SK-N-MC (cell line): Measurements from ENCODE around the gene PRRT4.

Experiments used
- EZH2 ChIP-seq: fragments of 200-600 bp; sonication (generic); IDR thresholded peaks from one replicate; pipeline ENCODE4 v1.6.1; 2017; ENCODE audit warnings: antibody characterized with exemption
- POLR2AphosphoS5 ChIP-seq: IDR thresholded peaks from 2 replicates; pipeline ENCODE4 v1.6.1; 2012; ENCODE audit warnings: mild to moderate bottlenecking, low read depth, low read length, borderline replicate concordance

GRCh38 chr7:128304212-128304611 lies 57.3 kb downstream of the PRRT4 start:
- TF ChIP-seq POLR2AphosphoS5 (no peak), EZH2 (no peak)
